ENCODE measurements around the gene PRR20G. TPM values are rescaled to one million over a fixed set of nuclear protein-coding genes. Genes with fewer than 3 reads are reported as not detected.
A peak's percentile ranks its signal among the peaks of the same experiment; 100 is the strongest.

The PRR20G gene
- total and polyA plus RNA-seq, 2 donors (not counting 1 experiment from before 2014, with no cell fraction given) = not detected

DNA sequence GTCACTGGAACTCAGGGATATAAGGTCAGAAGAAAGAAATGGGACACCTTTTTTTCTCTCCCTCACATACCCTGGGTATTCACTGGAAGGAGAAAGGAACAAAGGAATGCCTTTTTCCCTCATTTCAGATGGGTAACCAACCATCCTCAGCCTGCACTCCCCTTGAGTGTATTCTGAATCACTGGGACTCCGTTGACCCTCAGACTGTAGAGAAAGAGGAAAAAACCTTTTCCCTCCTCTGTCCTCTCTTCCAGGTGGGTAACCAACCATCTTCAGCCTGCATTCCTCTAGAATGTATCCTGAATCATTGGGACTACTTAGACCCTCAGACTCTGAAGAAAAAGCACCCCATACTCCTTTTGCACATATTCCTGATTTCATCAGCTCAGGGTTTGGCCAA is 11.4 kb downstream of the PRR20G start:
- H2AFZ ChIP-seq (ENCODE audit: low read length) = no peak overlapping the region
- no peak overlapping the region for H3K4me2 ChIP-seq (ENCODE audit: extremely low read depth, insufficient read depth, low read length)
- H3K36me3 ChIP-seq (ENCODE audit: control insufficient read depth, insufficient read depth, low read length) = no peaks in the 10 kb centered on the region
- H4K20me1 ChIP-seq (ENCODE audit: control insufficient read depth, extremely low read depth, insufficient read depth, low read length) = no peaks in the 10 kb centered on the region
- DNase-seq (ENCODE audit: low read depth in 2 of 2) = no peak
- no peaks in the 10 kb centered on the region for H3K9me3 ChIP-seq (ENCODE audit: control insufficient read depth, insufficient read depth, low read depth, low read length)
- H3K79me2 ChIP-seq (ENCODE audit: control insufficient read depth, insufficient read depth, low read length) = no peaks in the 10 kb centered on the region
- H3K9ac ChIP-seq (ENCODE audit: insufficient read depth, low read length) = no peak overlapping the region
- no peak overlapping the region for H3K4me3 ChIP-seq (replicated peaks in 1 of 4; ENCODE audit: control extremely low read depth in 1 of 4, insufficient read depth in 1 of 4, low read depth in 3 of 4, low read length in 4 of 4)
- no peak overlapping the region for H3K27ac ChIP-seq (ENCODE audit: insufficient read depth, low read length)
- no peak for TF ChIP-seq EZH2 (IDR thresholded peaks at IDR 0.05; ENCODE audit: low read length, missing control alignments)
- TF ChIP-seq, protein P1, sequence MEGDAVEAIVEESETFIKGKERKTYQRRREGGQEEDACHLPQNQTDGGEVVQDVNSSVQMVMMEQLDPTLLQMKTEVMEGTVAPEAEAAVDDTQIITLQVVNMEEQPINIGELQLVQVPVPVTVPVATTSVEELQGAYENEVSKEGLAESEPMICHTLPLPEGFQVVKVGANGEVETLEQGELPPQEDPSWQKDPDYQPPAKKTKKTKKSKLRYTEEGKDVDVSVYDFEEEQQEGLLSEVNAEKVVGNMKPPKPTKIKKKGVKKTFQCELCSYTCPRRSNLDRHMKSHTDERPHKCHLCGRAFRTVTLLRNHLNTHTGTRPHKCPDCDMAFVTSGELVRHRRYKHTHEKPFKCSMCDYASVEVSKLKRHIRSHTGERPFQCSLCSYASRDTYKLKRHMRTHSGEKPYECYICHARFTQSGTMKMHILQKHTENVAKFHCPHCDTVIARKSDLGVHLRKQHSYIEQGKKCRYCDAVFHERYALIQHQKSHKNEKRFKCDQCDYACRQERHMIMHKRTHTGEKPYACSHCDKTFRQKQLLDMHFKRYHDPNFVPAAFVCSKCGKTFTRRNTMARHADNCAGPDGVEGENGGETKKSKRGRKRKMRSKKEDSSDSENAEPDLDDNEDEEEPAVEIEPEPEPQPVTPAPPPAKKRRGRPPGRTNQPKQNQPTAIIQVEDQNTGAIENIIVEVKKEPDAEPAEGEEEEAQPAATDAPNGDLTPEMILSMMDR (conservative IDR thresholded peaks at IDR 0.05 in 1 of 2, IDR thresholded peaks at IDR 0.05 in 1 of 2; ENCODE audit: low read depth in 1 of 2, low read length in 2 of 2) = no peak
- no peaks in the 10 kb centered on the region for H3K4me1 ChIP-seq (ENCODE audit: control insufficient read depth, extremely low read depth, insufficient read depth, low read length)
- H3K27me3 ChIP-seq (ENCODE audit: control insufficient read depth, insufficient read depth, low read length) = no peaks in the 10 kb centered on the region

DNA sequence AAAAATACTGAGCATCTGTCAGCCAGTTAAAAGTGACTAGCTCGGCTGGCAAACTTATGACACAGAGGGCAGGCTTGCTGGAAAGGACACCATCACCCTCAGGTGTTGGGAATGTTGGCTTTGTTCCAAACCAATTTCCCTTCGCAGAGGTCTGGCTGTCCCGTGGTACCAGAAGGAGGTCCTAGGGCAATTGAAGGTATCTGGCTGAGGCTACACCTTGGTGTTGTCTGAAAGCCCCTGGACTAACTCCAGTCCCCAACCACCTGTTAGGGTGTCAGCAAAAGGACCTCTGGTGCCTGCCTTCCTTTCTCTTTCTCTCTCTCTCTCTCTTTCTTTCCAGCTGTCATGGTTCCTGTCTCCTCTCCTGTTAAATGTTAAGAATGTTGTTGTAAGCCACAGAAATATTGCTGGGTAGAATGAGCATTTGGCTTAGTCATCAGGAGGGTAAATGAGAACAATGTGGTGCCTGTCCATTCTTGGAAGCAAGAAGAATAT is 12.5 kb downstream of the PRR20G start:
- H3K4me1 ChIP-seq (ENCODE audit: control insufficient read depth, extremely low read depth, insufficient read depth, low read length) = no peaks in the 10 kb centered on the region
- H3K27ac ChIP-seq (ENCODE audit: insufficient read depth, low read length) = no peak overlapping the region

DNA sequence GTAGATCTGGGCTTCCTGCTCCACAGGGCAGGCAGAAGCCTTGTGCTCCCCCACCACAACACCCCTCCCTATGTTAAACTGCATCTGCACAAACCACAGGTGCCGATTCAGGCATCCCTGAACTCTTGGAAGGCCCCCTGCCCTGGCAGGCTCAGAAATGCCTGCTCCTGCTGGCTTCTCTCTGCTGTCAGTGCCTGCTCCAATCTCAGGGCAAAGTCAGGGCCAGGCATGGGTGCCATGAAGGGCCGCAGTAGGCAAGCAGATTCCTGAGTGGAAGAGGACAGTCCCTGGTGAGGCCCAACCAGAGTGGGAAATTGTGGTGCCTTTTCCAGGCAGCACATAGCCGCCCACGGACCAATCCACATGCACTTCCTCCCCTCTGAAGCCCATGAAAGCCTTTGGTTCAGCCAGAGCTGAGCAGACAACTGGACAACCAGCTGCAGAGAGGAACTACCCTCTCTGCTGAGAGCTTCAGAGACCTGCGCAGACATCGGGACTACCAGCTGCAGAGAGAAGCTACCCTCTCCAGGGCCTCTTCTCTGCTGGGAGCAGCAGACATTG is 13.6 kb downstream of the PRR20G start:
- TF ChIP-seq, protein P1 (conservative IDR thresholded peaks at IDR 0.05 in 1 of 2, IDR thresholded peaks at IDR 0.05 in 1 of 2; ENCODE audit: low read depth in 1 of 2, low read length in 2 of 2) = no peak
- no peak for TF ChIP-seq EZH2 (IDR thresholded peaks at IDR 0.05; ENCODE audit: low read length, missing control alignments)
- DNase-seq (ENCODE audit: low read depth in 2 of 2) = no peak
- H4K20me1 ChIP-seq (ENCODE audit: control insufficient read depth, extremely low read depth, insufficient read depth, low read length) = no peaks in the 10 kb centered on the region

More for the DNA sequence above, 12.5 kb downstream of the PRR20G start:
- no peak for TF ChIP-seq EZH2 (IDR thresholded peaks at IDR 0.05; ENCODE audit: low read length, missing control alignments)
- TF ChIP-seq, protein P1 (conservative IDR thresholded peaks at IDR 0.05 in 1 of 2, IDR thresholded peaks at IDR 0.05 in 1 of 2; ENCODE audit: low read depth in 1 of 2, low read length in 2 of 2) = no peak
- Histone ChIP-seq H3K79me2 (ENCODE audit: control insufficient read depth, insufficient read depth, low read length) (no peaks in the 10 kb centered on the region), H3K4me2 (ENCODE audit: extremely low read depth, insufficient read depth, low read length) (no peak overlapping the region), H3K36me3 (ENCODE audit: control insufficient read depth, insufficient read depth, low read length) (no peaks in the 10 kb centered on the region), H4K20me1 (ENCODE audit: control insufficient read depth, extremely low read depth, insufficient read depth, low read length) (no peaks in the 10 kb centered on the region), H3K9me3 (ENCODE audit: control insufficient read depth, insufficient read depth, low read depth, low read length) (no peaks in the 10 kb centered on the region), H2AFZ (ENCODE audit: low read length) (no peak overlapping the region), H3K4me3 (replicated peaks in 1 of 4; ENCODE audit: control extremely low read depth in 1 of 4, insufficient read depth in 1 of 4, low read depth in 3 of 4, low read length in 4 of 4) (no peak overlapping the region), H3K27me3 (ENCODE audit: control insufficient read depth, insufficient read depth, low read length) (no peaks in the 10 kb centered on the region), H3K9ac (ENCODE audit: insufficient read depth, low read length) (no peak overlapping the region)
- DNase-seq (ENCODE audit: low read depth in 2 of 2) = peak in 1 of 2 donors; percentile 62

More for the DNA sequence above, 13.6 kb downstream of the PRR20G start:
- Histone ChIP-seq H3K4me3 (replicated peaks in 1 of 4; ENCODE audit: control extremely low read depth in 1 of 4, insufficient read depth in 1 of 4, low read depth in 3 of 4, low read length in 4 of 4) (no peak overlapping the region), H3K9me3 (ENCODE audit: control insufficient read depth, insufficient read depth, low read depth, low read length) (no peaks in the 10 kb centered on the region), H2AFZ (ENCODE audit: low read length) (no peak overlapping the region), H3K27ac (ENCODE audit: insufficient read depth, low read length) (no peak overlapping the region), H3K36me3 (ENCODE audit: control insufficient read depth, insufficient read depth, low read length) (no peaks in the 10 kb centered on the region), H3K79me2 (ENCODE audit: control insufficient read depth, insufficient read depth, low read length) (no peaks in the 10 kb centered on the region), H3K4me2 (ENCODE audit: extremely low read depth, insufficient read depth, low read length) (no peak overlapping the region), H3K27me3 (ENCODE audit: control insufficient read depth, insufficient read depth, low read length) (no peaks in the 10 kb centered on the region), H3K9ac (ENCODE audit: insufficient read depth, low read length) (no peak overlapping the region), H3K4me1 (ENCODE audit: control insufficient read depth, extremely low read depth, insufficient read depth, low read length) (no peaks in the 10 kb centered on the region)

Measured in fibroblast of lung (primary cell).